HG03469 (cell line): ENCODE measurements around the gene FAM236D.
"Not testable (repeated sequence)": the region's sequence is repeated elsewhere in the genome, so short reads cannot be mapped to it uniquely, and the experiment has no call there.

Experiments used
- ATAC-seq: cut with Tn5 transposase; IDR thresholded peaks from one replicate; pipeline ENCODE4 v1.9.1; 2021; ENCODE audit warnings: mild to moderate bottlenecking, moderate library complexity, moderate number of reproducible peaks; ENCODE audit not compliant: unreplicated experiment

FAM236D gene

GRCh38 chrX:72808110-72808509 lies at the start of gene FAM236D:
TSS of gene FAM236D (minus strand) at chrX:72808210. CDS start at chrX:72808110, 100 bp downstream.
- not testable (repeated sequence) for ATAC-seq

- ATAC-seq, result not testable (repeated sequence)
Measured at GRCh38 chrX:72837532-72837931, 29.5 kb upstream of the FAM236D start.

- not testable (repeated sequence) for ATAC-seq
Measured at GRCh38 chrX:72830701-72831100, 22.7 kb upstream of the FAM236D start.

- ATAC-seq, result not testable (repeated sequence)
Measured at GRCh38 chrX:72790390-72790789, 17.6 kb downstream of the FAM236D start.

- not testable (repeated sequence) for ATAC-seq
Measured at GRCh38 chrX:72788142-72788541, 19.9 kb downstream of the FAM236D start.

- not testable (repeated sequence) for ATAC-seq
Measured at GRCh38 chrX:72783964-72784363, 24.0 kb downstream of the FAM236D start.

GRCh38 chrX:72783365-72783936 lies 24.6 kb downstream of the FAM236D start:
- not testable (repeated sequence) for ATAC-seq

GRCh38 chrX:72782560-72782959 lies 25.4 kb downstream of the FAM236D start, which contains the start of gene FAM236B:
TSS of gene FAM236B (minus strand) at chrX:72782660. CDS start at chrX:72782560, 100 bp downstream.
- not testable (repeated sequence) for ATAC-seq

- not testable (repeated sequence) for ATAC-seq
Measured at GRCh38 chrX:72778146-72778545, 29.9 kb downstream of the FAM236D start.

- ATAC-seq, result peak; percentile 79
Measured at GRCh38 chrX:72777467-72777790, 30.6 kb downstream of the FAM236D start.

GRCh38 chrX:72776653-72777466 lies 31.1 kb downstream of the FAM236D start, which contains the start of gene DMRTC1B:
TSS of gene DMRTC1B (plus strand) at chrX:72776890. CDS start at chrX:72845136, 68,246 bp downstream.
- ATAC-seq, result peak; percentile 82

GRCh38 chrX:72760454-72760853 lies 47.6 kb downstream of the FAM236D start:
- not testable (repeated sequence) for ATAC-seq
